ENCODE data around the gene HSD17B1. TPM values are rescaled to one million over a fixed set of nuclear protein-coding genes. Genes with fewer than 3 reads are reported as not detected.
A peak's percentile ranks its signal among the peaks of the same experiment; 100 is the strongest.

HSD17B1 gene
- total and polyA plus RNA-seq, 2 of the 13 experiments (the other 11 are each of a cell fraction or from before 2014, with no cell fraction given): 0.54 to 0.93 TPM

GRCh38 chr17:42522263-42522790 lies 30.4 kb upstream of the HSD17B1 start (continued):
- TF ChIP-seq DMTF1 (CRISPR knock-in tag; IDR thresholded peaks at IDR 0.05) (no peak), ZFP91 (CRISPR knock-in tag; IDR thresholded peaks at IDR 0.05; ENCODE audit: borderline replicate concordance) (0 out of 2 replicates have a peak, but pooled peaks have one; percentile 45), ZNF280B (CRISPR knock-in tag; IDR thresholded peaks at IDR 0.05; ENCODE audit: borderline replicate concordance) (0 out of 2 replicates have a peak, but pooled peaks have one; percentile 3), ATF3 (CRISPR knock-in tag; IDR thresholded peaks at IDR 0.05) (no peak), ZNF17 (CRISPR knock-in tag; IDR thresholded peaks at IDR 0.05) (no peak), TERF1 (CRISPR knock-in tag; IDR thresholded peaks at IDR 0.05) (no peak), ZNF446 (CRISPR knock-in tag; IDR thresholded peaks at IDR 0.05) (0 out of 2 replicates have a peak, but pooled peaks have one; percentile 50), RXRB (CRISPR knock-in tag; IDR thresholded peaks at IDR 0.05; ENCODE audit: borderline replicate concordance) (peak; percentile 92), ZBTB38 (CRISPR knock-in tag; IDR thresholded peaks at IDR 0.05) (no peak), ZNF780A (CRISPR knock-in tag; IDR thresholded peaks at IDR 0.05) (no peak), CSRNP1 (CRISPR knock-in tag; IDR thresholded peaks at IDR 0.05) (no peak), ZNF800 (CRISPR knock-in tag; IDR thresholded peaks at IDR 0.05) (no peak)
